IPS-NIHi7 (cell line): ENCODE results near the gene OR2A2.
"Not testable (repeated sequence)": the region's sequence is repeated elsewhere in the genome, so short reads cannot be mapped to it uniquely, and the experiment has no call there.

Experiments
- DNase-seq: peaks from one replicate; pipeline ENCODE4 v3.0.0; 2012; ENCODE audit warnings: mixed read lengths; ENCODE audit errors: extremely low spot score

Gene OR2A2, protein sequence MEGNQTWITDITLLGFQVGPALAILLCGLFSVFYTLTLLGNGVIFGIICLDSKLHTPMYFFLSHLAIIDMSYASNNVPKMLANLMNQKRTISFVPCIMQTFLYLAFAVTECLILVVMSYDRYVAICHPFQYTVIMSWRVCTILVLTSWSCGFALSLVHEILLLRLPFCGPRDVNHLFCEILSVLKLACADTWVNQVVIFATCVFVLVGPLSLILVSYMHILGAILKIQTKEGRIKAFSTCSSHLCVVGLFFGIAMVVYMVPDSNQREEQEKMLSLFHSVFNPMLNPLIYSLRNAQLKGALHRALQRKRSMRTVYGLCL

DNA sequence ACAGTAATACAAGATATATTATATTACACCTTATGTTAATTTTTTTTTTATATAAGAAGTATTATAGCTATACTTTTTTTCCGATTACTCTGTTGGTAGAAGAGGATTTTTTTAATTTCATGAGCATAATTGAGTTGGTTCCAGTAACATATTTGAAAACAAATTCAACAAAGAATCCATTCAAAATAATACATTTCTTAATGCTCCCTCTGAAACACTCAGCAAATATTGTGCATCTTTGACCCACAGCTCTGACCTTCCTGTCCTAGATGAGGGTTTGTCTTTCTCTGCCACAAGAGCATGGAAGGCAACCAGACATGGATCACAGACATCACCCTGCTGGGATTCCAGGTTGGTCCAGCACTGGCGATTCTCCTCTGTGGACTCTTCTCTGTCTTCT, at the start of gene OR2A2:
Gene OR2A2, plus strand, starts transcription at position 301 of the 400 bp plus-strand sequence. Its CDS starts 0 bp downstream, at position 301.
- DNase-seq, result no peak

DNA sequence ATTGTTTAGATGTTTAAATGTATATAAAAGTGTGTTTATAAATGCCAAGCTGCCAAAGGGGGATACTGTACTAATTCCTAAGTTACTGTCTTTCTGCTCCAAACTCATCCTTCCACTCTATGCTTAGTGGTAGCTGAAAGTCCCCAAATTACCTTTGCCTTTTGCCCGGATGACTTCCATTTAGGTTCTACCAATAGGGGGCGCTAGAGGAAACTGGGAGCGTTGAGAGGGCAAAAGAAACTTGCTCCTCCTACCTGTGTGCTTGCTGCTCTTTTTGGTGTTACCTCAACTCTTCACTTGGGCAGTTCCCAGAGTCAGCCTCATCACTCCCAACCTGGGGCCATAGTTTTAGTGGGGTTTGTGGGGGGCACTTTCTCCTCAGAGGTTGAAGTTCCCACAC, 45.7 kb upstream of the OR2A2 start:
- DNase-seq, result peak; percentile 55

DNA sequence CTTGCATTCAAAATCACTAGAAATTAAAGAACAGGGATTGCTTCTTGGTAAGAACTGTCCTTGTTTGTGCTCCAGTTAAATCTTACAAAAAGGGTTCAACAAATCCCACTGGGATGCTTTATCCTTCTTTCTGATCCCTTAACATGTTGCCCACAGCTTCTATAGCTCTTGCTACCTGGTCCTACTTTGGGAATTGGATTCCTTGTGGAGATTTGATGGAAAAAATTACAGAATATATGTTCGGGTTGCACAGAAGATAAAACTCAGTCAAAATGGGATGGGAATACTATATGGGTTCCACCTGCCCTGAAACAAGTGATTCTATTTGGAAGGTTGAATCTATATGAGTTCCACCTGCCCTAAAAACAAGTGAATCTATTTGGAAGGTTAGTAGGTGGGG, 39.9 kb upstream of the OR2A2 start, which contains the start of gene OR2A25:
Gene OR2A25, plus strand, starts transcription at position 301 of the 400 bp plus-strand sequence. CDS start 4,409 bp downstream, outside the sequence.
- DNase-seq, result no peak

DNA sequence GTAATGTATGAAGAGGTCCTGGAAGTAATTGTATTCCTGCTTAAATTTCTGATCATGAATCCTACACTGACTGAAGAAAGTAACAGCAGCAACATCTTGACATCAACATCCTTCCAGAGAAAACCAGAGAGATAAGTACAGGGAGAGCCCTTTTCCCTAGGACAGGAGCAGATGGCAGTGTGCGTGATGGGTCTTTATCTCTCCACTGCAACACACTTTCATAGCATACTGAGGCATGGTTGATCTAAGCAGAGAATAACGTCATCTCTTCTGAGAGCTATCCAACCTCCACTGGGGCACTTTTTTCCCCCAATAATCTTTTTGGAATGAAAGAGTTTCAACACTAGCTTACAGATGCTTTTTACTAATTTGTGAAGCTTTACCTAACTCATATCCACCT, 39.4 kb upstream of the OR2A2 start:
- no peak for DNase-seq

DNA sequence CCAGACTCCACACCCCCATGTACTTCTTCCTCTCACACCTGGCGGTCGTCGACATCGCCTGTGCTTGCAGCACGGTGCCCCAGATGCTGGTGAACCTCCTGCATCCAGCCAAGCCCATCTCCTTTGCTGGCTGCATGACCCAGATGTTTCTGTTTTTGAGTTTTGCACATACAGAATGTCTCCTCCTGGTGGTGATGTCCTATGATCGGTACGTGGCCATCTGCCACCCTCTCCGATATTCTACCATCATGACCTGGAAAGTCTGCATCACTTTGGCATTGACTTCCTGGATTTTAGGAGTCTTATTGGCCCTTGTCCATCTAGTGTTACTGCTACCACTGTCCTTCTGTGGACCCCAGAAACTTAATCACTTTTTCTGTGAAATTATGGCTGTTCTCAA, 35.0 kb upstream of the OR2A2 start:
- DNase-seq, result no peak

DNA sequence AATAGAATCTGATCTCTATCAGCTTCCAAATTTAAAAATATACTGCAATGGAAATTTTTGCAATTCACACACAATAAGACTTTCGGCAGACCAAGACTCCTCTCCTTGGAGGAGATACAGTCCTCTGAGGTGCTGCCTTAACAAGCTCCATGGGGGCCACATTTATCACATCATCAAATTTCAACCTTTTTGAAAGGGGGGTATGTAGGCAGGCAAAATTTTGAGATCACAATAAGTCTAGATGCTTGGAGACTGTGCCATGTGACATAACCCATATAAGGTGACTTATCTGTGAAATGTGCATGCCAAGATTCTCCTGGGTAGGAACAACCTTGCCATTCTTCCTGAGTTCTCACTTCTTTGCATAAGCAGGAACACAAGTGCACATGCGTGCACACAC, 23.4 kb upstream of the OR2A2 start, which contains the start of gene OR2A12:
Gene OR2A12, plus strand, starts transcription at position 301 of the 400 bp plus-strand sequence. CDS start 8,830 bp downstream, outside the sequence.
- DNase-seq, result no peak

DNA sequence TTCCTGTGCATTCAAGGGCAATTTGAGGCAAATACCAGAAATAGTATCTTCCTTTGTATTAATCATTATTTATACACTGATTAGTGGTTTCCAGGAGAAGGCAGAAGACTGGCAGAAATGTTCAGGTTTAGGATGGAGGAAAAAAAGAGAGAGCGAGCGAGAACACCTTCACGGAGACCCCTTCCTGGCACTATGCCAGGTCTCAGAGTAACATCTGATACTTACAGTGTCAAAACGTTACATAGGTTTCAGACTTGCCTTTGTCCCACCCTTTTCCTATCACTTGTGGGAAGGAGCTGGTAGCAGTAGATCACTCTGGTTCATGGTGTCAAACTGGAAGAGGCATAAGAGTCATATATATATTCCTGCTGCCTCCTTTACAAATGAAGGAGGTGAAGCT, 22.7 kb upstream of the OR2A2 start:
- DNase-seq, result no peak

DNA sequence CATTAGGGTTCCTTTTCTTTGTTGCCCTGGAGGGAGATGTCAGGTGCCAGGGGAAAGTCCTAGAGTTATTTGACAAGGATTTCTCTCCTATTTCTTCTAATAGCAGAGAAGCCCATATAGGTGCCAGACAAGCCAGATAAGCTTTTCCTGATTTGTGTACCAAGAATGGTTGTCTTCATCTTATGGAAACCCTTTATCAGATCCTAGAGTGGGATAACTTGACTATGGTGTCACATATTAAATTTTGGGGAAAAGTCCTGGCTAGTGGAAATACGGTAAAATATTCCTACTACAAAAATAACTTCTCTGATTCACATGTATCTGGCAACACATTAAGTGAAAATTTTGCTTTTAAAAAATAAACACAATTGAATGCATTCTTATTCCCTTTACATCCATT, 22.2 kb upstream of the OR2A2 start:
- no peak for DNase-seq

DNA sequence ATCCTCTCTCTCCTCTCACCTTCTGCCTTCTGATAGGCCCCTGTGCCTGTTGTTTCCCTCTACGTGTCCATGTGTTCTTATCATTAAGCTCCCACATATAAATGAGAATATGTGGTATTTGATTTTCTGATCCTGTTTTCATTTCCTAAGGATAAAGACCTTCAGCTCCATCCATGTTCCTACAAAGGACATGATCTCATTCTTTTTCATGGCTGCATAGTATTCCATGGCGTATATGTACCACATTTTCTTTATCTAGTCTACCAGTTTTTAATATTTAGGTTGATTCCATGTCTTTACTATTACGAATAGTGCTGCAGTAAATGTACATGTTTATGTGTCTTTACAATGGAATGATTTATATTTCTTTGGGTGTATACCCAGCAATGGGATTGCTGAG, 18.7 kb upstream of the OR2A2 start:
- DNase-seq, result no peak

DNA sequence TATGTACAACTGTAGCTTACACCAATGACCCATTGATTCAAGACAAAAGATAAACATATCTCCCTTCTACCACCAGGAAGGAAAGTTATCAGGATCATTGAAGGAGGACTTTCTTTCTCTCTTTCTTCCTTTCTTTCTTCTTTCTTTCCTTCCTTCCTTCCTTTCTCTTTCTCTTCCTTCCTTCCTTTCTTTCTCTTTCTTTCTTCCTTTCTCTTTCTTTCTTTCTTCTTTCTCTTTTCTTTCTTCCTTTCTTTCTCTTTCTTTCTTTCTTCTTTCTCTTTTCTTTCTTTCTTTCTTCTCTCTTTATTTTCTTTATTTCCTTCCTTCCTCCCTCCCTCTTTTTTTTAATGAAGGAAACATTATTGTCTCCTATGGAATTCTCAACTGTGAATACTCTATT, 10.6 kb upstream of the OR2A2 start:
- DNase-seq, result no peak

DNA sequence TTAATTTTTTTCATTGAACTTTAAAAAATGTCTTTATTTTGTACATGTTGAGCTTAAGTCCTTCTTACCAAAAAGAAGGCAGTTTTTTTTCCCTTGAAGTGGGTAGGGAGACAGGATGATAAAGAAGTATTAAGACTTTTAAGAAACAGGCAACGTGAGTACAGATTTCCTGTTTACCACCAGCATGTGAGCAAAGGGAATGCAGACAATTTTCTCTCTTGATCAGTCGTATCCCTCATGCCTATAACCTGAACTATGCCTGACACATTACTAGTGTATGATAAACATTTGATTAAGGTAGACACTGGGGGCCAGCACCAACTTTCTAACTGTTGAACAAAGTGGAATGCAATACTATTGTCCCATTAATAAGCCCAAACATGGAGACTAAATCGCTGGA, 8.8 kb upstream of the OR2A2 start:
- no peak for DNase-seq

DNA sequence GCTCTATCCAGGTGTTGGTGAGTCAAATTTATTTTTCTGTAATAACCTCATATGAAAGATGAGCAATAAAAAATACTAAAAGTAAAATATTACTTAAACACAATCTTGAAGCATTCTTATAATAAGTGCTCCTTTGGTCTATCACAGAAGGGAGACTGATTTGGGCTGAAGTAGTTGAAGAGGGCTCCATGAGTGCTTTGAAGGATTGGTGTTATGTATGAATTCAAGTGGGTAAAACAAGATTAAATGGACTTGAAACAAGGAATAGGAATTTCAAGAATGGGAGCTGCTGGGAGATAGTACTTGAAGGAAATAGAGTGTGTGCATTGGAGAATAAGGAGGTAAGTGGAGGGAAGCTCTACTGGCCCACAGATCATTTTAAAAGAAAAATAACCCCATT, 7.3 kb upstream of the OR2A2 start:
- no peak for DNase-seq

DNA sequence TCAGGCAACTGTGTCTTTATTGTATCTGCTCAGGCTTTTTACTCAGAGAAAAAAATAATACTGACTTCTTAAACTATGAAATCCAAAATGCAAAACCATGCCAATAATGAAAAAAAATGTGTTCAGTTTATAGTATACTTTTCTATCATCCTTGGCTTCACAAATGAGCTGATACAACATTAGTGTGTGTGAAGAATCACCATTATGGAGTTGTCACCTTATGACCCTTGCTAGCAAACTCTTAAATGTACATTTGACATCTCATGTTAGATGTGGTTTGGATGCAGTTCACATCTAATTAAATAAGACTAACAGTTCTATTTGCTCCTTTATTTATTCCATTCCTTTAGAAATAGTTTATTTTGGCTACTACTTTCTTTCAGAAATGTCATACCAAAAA, 4.2 kb upstream of the OR2A2 start:
- no peak for DNase-seq

DNA sequence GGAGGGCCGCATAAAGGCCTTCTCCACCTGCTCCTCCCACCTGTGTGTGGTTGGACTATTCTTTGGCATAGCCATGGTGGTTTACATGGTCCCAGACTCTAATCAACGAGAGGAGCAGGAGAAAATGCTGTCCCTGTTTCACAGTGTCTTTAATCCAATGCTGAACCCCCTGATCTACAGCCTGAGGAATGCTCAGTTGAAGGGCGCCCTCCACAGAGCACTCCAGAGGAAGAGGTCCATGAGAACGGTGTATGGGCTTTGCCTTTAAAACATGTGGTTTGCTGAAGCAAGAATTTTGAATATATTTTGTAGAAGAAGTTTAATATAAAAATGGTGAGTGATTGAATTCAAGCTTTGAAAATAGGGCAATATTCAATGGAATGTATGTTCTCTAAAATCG, 889 bp downstream of the OR2A2 start:
- no peak for DNase-seq

DNA sequence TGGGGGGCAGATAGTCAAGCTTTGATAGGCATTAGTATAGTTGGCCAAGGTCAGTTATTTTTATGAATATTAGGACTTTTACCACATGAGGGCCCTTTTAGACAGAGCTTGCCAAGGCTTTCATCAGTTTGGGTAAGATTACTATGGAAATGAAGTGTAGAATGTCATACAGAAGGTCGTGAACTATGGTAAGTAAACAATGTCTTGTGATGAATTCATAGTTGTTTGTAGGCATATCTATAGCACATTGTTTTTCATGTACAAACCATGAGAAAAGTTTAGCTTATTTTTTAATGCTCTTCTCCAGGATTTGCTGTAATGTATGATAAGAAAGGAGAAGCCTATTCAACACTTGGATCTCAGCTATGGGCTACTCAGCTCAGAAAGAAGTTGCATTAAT, 4.3 kb downstream of the OR2A2 start:
- DNase-seq, result no peak

DNA sequence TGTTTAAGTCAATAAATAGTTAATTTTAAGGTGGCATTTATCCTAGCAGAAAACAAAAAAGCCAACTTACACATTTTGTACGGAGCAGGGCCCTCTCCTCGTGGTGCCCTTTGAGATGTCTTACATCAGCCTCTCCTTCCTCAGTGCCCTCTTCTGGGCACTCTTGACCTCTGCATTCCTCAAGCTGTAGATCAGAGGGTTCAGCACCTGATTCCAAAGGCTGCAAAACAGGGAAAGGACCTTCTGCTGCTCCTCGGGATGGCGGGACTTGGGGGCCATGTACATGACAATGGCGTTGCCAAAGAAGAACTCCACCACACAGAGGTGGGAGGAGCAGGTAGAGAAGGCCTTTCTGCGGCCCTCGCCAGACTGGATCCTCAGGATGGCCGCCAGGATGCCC, 9.0 kb downstream of the OR2A2 start:
- no peak for DNase-seq

DNA sequence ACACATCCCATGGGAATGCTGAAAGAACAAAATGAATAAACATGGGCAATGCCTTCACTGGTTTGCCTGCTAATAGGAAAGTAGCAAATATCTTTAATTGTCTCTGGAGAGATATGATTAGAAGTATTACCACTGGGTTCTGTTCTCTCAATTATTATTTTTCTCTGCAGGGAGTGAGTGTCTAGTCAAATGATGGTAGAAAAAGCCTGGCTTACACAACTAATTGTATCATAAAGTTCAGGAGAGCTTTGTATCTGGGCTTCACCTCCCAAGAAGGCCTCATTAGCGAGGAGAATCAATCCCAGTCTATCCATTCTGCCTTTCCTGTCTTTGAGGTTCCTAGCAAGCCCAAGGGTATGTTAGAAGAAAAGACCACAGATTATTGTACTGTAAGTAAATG, 13.5 kb downstream of the OR2A2 start, which contains the start of gene OR2A14:
Gene OR2A14, plus strand, starts transcription at position 301 of the 400 bp plus-strand sequence. CDS start 5,937 bp downstream, outside the sequence.
- DNase-seq, result no peak

DNA sequence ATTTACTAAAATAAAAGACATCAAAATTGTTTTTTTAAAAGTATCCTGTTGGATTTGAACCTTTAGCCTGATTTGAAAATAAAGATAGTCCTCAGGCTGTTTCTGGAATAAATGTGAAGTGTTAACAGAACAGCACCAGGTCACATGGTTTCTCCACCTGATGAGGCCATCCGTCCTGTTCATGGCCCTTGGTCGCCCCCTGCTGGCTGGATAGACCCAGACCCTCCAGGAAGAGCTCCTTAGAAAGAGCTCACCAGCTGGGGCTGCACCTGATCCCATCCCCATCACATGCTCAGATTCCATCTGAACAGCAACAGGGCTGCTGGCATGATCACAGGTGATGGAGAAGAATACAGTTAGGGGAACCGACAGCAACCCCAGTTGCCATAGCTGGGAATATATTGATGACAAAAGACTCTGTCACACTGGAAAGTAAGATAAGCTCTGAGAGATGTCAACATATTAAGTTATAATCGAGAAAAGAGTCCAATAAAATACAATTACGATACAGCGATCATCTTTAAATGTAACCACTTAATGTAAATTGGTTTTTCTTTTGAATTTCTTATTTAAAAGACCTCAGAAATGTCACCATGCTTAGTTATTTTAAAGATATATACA, 18.4 kb downstream of the OR2A2 start:
- DNase-seq, result peak; percentile 96

DNA sequence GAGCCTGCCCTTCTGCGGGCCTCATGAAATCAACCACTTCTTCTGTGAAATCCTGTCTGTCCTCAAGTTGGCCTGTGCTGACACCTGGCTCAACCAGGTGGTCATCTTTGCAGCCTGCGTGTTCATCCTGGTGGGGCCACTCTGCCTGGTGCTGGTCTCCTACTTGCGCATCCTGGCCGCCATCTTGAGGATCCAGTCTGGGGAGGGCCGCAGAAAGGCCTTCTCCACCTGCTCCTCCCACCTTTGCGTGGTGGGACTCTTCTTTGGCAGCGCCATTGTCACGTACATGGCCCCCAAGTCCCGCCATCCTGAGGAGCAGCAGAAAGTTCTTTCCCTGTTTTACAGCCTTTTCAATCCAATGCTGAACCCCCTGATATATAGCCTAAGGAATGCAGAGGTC, 20.2 kb downstream of the OR2A2 start:
- not testable (repeated sequence) for DNase-seq

DNA sequence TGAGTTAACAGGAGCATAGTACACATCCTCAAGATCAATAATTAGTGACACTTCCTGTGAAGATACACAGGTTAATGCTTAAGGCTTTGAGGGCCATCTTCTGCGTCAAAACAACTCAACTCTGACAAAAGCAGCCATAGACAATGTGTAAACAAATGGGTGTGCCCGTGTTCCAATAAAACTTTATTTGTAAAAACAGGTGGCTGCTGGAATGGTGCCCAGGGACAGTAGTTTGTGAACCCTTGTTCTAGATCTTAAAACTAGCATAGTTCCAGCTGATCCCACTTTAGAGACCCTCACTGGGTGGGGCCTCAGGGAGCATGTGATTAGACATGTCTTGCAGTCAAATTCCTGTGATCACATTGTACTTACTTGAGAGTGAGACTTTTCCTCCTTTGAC, 21.3 kb downstream of the OR2A2 start:
- no peak for DNase-seq

DNA sequence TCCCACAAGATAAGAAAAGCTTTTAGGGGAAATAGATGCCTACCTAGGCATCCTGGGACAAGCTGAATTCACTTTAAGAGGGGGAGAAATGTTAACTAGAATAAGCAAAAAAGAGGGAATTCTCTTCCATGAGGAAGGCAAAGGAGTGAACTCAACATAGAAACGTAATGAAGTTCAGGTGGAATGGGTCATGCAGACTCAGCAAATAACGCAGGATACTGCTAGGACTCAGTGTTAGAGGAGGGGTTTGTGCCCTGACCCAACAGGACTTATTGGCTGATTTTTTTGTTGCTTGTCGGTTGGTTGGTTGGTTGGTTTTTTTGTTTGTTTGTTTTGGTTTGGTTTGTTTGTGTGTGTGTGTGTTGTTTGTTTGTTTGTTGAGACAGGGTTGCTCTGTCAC, 22.9 kb downstream of the OR2A2 start:
- DNase-seq, result no peak

DNA sequence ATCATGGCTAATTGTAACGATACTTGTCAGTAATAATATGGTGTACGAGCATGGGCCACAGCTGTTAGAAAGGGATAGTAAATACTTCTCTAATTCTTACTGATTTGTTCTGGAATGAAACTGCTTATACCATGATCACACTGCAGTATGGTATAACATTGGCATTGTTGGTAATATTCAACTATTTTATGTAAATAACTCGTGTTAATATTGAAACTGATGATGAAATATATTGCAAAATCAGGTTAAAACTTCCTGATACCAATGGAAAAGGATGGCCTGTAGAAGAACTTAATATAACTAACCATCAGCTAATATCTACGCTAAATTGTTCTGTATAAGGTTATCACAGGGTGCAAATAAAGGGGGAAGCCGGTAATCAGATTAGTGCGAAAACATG, 23.9 kb downstream of the OR2A2 start:
- no peak for DNase-seq

DNA sequence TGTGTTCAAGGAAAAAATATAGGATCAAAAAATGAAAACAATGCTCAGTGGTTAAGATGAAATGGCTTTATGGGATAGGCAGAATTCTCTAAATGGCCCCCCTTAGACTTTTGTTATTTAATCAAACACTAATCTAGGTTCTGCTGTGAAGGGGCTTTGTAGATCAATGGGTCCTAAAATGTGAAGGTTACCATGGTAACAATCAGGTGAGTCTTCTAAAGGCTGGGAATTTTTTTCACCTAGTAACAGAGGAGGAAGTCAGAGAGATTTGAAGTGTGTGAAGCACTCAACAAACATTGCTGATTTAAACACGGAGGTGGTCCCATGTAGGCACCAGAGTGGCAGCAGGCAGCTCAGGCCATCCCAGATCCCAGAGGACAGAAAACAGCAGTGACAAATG, 24.7 kb downstream of the OR2A2 start:
- no peak for DNase-seq
